Transverse colon (tissue), 1 donor: Measurements from ENCODE around the gene AGO1.

ENCODE experiments used
- EP300 ChIP-seq: sonication (generic); formaldehyde crosslinking; IDR thresholded peaks from one replicate; pipeline ENCODE4 v1.6.1; 2017; ENCODE audit warnings: antibody characterized with exemption, low read depth
- POLR2A ChIP-seq: fragments of 450-650 bp; IDR thresholded peaks from one replicate; pipeline ENCODE4 v1.6.1; 2016; ENCODE audit warnings: antibody characterized with exemption, mild to moderate bottlenecking, moderate library complexity

DNA sequence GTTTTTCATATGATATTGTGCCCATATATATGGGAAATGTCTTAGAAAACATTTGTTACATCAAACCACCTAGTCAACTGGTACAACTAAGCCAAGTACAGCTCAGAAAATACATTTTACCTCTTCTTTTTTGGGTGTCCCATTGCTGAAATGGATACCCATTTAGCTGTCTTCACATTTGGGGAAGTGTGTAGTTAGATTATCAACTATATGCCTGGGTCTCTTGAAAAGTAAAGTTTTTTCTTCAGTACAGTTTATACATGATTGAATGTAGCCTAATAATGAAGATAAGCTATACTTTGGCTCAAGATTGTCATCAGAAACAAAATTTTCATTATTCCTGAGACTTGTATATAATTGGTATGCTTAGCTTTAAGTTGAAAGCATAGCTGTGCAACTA is 49.9 kb downstream of the AGO1 start:
- TF ChIP-seq EP300 (no peak), POLR2A (no peak)
